Measurements from ENCODE around the gene PTTG1IP. TPM values are rescaled to one million over a fixed set of nuclear protein-coding genes. Genes with fewer than 3 reads are reported as not detected.

Gene PTTG1IP
- total RNA-seq, 1 donor from 2014 or later = 160 TPM

- intact Hi-C loops (cut with DNase I) = loop anchor here (10.0 kb wide), 1 partner anchor 397 kb away; no protein-coding TSS in a partner anchor
- peak; percentile 84 for ATAC-seq
- DNase-seq (ENCODE audit: missing footprints) = peak; percentile 90
These were observed 38.1 kb upstream of the PTTG1IP start for GRCh38 chr21:44911384-44912157.

DNA sequence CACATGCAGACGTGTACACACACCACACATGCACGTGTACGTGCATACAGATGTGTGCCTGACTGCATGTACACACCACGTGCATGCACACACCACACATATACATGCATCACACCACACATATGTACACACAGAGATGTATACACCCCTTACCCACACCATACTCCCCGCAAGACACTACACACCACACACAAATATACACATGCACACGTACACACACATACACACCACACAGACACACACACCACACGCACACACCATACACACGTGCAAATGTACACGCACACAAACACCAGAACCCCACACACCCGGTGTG, 37.5 kb upstream of the PTTG1IP start:
- no peak for DNase-seq (ENCODE audit: missing footprints)
- peak; percentile 2 for ATAC-seq
- intact Hi-C loops (cut with DNase I) = loop anchor here (10.0 kb wide), 1 partner anchor 396 kb away; no protein-coding TSS in a partner anchor

DNA sequence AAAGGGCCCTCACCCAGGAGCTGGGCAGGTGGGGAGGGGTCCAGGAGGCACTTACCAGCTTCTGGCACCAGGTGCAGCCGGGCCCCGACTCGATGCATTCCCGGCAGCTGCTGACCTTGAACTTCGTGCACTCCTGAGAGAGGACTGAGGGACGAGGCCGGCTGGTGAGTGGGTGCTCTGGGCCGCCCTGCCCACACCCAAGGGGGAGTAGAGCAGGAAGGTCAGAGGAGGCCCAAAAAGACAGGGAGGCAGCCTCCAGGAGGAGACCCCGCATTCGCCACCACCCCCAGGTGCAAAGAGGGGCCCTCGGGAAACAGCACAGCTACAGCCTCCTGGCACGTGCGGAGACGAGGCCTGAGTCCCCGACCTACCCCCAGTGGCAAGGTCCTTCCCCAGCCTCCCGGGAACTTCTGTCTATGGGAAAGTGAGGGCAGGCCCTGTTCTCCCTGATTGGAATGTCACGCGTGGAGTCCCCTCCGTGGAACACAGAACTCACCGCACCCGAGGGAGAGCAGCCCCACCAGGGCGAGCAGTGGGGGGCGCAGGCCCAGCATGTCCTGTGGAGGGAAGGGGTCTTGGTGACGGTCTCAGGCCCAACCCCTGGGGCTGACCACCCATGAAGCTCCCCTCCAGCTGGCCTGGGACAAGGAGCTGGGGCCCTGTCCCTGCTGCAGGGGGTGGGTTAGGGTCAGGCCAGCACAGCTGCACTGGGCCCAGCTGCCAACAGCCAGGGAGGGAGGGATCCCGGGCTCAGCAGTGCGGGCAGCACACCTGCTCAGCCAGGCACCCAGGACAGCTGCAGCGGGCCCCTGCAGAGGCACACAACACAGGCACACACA, 37.0 kb upstream of the PTTG1IP start:
- no peak for DNase-seq (ENCODE audit: missing footprints)
- ATAC-seq = no peak
- intact Hi-C loops (cut with DNase I) = loop anchor here (10.0 kb wide), 1 partner anchor 396 kb away; no protein-coding TSS in a partner anchor

DNA sequence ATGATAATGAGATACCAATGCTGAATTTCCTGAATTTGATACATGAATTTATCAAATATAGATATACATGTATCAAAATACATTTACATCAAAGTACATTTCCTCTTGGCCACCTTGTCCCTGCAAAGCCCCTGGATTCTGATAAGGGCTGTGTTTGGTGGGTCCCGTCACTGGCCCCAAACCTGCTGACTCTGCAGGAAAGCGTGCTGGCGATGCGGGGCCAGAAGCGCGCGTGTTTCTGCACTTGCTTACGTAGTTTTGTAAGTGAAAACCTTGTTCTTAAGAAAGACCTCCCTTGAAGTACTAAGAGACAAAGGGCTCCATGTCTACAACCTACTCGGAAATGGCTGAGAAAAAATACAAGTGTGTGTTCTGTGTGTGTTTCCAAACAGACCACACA, 36.2 kb upstream of the PTTG1IP start:
- no peak for DNase-seq (ENCODE audit: missing footprints)
- ATAC-seq = no peak
- intact Hi-C loops (cut with DNase I) = loop anchor here (10.0 kb wide), 1 partner anchor 395 kb away; no protein-coding TSS in a partner anchor

- no peak for DNase-seq (ENCODE audit: missing footprints)
- ATAC-seq = no peak
- intact Hi-C loops (cut with DNase I) = no loop called here
These were observed 35.4 kb upstream of the PTTG1IP start for GRCh38 chr21:44908908-44909307.

DNA sequence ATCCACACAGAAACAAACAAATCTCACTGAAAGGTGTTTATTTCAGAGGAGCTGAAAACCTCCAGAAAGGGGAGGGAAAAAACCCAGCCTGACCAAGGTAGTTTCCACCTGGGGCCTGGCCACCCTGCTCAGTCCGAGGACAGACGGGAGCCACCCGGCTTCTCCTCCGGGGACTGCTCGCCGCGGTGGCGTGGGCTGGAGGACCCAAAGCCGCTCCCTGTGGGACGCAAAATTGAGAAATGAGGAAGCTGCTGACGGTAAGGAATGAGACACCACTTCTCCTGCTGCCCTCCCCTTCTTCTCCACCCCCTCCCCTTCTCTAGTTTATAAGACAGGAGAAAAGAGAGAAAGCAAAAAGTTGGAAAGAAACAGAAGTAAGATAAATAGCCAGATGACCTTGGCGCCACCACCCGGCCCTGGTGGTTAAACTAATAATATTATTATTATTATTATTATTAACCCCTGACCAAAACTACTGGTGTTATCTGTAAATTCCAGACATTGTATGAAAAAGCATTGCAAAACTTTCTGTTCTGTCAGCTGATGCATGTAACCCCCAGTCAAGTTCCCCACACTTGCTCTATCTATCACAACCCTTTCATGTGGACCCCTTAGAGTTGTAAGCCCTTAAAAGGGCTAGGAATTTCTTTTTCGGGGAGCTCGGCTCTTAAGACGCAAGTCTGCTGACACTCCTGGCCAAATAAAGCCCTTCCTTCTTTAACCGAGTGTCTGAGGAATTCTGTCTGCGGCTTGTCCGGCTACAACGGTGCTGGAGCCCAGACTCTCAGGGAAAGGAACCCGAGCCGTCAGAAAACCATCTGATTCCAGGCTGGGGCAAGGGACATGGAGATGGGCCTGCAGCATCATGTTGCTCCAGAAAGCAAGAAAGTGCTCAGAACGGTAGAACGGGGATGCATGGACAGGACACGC, 34.7 kb upstream of the PTTG1IP start:
- DNase-seq (ENCODE audit: missing footprints) = peak; percentile 85
- intact Hi-C loops (cut with DNase I) = no loop called here
- ATAC-seq = no peak

DNA sequence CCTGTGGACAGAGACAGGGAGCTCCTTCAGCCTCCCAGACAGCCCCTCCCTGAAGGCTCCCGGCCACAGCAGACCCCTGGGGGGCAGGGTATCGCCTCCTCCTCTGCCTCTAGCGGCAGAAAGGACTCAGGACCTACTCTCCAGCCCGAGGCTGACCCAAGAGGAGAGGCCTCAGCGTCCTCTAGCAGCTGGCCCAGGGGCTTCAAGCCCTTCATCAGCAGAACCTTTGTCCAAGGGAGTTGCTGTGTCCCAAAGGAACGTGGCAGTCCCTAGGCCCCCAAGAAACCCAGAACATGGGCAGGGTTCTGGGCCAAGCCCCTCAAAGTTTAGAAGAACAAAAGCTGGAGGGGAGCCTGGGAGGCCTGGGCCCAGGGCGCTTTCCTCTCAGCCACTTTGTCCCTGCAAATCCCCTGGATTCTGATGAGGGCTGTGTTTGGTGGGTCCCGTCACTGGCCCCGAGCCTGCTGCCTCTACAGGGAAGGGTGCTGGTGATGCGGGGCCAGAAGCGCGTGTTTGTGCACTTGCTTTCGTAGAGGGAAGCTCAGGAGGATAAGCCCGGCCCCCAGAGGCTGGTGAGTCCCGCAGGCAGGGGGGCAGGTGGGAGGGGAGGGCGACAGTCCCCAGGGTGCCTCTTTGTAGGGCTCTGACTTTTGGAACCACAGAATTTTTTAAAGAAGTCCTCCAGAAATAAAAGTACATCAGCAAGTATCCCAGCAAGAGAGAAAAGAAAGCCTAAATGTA, 33.9 kb upstream of the PTTG1IP start:
- DNase-seq (ENCODE audit: missing footprints) (no peak), ATAC-seq (no peak)
- intact Hi-C loops (cut with DNase I) = no loop called here

DNA sequence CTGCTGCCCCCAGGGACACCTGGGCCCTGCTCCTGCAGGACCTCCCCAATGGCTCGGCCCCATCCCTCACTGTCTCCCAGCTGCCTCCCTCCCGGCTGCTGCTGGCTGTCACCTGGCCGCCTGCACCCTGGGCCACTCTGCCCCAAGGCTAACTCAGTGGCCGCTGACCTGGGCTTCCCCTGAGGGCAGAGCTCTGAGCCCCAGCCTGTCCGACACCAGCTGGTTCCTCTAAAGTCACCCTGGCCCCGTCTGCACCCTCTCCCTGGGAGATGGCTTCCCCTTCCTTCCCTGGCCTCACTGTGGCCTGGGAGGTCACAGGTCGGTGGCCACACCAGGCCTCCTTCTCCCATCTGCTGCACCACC, 32.2 kb upstream of the PTTG1IP start:
- ATAC-seq (peak; percentile 26), DNase-seq (ENCODE audit: missing footprints) (no peak)
- intact Hi-C loops (cut with DNase I) = no loop called here

DNA sequence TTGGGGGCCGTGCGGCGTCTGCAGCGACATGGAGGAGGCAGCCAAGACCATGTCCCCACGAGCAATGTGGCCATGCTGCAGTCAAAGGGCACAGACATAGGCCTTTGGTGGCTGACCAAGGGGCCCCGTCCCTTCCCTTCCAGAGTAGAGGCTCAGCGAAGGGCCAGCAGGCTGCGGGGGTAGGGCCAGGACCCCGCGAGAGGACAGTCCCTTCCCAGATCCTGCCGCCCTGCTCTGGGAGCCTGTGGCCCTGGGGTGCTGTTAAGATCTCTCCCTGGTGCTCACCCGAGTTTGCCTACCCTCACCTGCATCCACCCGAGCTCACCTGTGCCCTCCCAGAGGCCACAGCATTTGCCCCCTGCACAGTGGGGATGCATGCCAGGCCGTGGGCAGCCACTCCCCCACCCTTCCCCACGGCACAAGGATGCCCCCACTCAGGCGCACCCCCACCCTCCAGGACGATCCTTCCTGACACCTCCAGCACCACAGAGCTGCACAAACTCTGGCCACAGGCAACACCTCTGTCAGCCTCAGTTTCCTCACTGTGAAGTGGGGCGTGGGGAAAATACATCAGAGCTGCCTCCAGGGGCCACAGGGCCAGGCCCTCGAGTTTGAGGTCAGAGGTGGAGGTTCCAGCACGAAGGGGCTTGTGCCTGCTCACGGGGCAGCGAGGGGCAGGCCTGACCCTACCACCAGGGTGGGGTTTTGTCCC, 31.7 kb upstream of the PTTG1IP start:
- ATAC-seq (no peak), DNase-seq (ENCODE audit: missing footprints) (no peak)

GRCh38 chr21:44904141-44904923, 30.8 kb upstream of the PTTG1IP start:
- DNase-seq (ENCODE audit: missing footprints) = no peak
- ATAC-seq = no peak
- intact Hi-C loops (cut with DNase I) = no loop called here

More for the DNA sequence above, 31.7 kb upstream of the PTTG1IP start:
- intact Hi-C loops (cut with DNase I) = no loop called here

DNA sequence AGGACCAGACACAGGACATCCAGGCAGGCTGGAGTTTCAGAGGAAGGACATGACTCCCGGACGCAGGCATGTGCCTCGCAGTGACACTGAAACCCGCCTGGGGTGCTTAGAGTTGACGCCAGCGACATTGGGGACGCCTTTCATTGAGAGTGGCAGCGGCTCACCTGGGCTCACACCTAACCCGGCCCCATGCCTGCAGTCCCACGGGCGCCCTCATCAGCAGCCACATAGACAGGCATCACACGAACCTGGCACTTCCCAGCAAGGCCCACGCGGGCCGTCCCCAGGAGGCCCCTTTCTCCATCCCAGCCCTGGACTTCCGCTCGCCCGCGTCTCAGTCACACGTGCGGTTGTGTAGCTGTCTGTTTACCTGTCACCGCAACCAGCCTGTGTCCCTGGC, 30.2 kb upstream of the PTTG1IP start:
- DNase-seq (ENCODE audit: missing footprints) (peak; percentile 14), ATAC-seq (no peak)
- intact Hi-C loops (cut with DNase I) = no loop called here

GRCh38 chr21:44903050-44903685, 29.7 kb upstream of the PTTG1IP start:
- DNase-seq (ENCODE audit: missing footprints) = peak; percentile 64
- intact Hi-C loops (cut with DNase I) = no loop called here
- ATAC-seq = peak; percentile 32

GRCh38 chr21:44902268-44903049, 29.0 kb upstream of the PTTG1IP start:
- intact Hi-C loops (cut with DNase I) = no loop called here
- ATAC-seq = no peak
- DNase-seq (ENCODE audit: missing footprints) = peak; percentile 55

DNA sequence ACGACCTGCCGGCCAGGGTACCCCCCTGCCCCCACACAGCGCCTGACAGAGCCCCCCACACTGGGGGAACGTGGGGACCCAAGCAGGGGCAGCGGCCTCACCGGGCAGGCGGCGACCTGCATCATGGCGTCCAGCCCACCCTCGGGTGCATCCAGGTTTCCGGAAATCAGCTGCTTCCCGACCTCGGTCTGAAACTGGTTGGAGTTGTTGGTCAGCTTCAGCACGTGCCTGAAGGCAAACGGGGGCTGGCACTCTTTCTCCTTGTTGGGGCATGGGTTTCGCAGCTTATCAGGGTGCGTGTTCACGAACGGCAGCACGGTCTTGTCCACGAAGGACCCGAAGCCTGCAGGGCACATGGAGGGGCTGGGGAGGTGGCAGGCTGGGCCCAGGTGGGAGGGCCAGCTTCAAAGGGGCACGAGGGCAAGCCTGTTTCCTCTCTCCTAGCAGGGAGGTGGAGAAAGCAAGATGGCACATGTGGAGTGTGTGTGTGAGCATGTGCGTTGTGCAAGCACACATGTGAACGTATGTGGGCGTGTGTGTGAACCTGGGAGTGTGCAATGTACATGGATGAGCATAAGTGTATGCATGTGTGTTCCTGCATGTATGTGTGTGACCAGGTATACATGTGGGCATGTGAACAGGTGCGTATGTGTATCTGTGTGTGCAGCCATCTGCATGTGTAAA, 28.0 kb upstream of the PTTG1IP start:
- ATAC-seq = no peak
- DNase-seq (ENCODE audit: missing footprints) = peak; percentile 43
- intact Hi-C loops (cut with DNase I) = no loop called here

GRCh38 chr21:44900559-44901251, 27.2 kb upstream of the PTTG1IP start:
- no peak for DNase-seq (ENCODE audit: missing footprints)
- ATAC-seq = no peak
- intact Hi-C loops (cut with DNase I) = no loop called here
